HG03558 (cell line): ENCODE data around the gene POU2F3.

Experiments
- ATAC-seq: cut with Tn5 transposase; IDR thresholded peaks from one replicate; pipeline ENCODE4 v1.9.1; 2021; ENCODE audit warnings: moderate number of reproducible peaks; ENCODE audit not compliant: unreplicated experiment; ENCODE audit errors: extremely low read depth

The POU2F3 gene

GRCh38 chr11:120305286-120305685 lies 65.3 kb downstream of the POU2F3 start:
- ATAC-seq, result no peak

GRCh38 chr11:120306519-120307242 lies 66.7 kb downstream of the POU2F3 start:
- no peak for ATAC-seq

GRCh38 chr11:120307476-120307875 lies 67.5 kb downstream of the POU2F3 start:
- no peak for ATAC-seq

- ATAC-seq, result no peak
Measured at GRCh38 chr11:120308081-120308480, 68.1 kb downstream of the POU2F3 start.

GRCh38 chr11:120310870-120311269 lies 70.9 kb downstream of the POU2F3 start:
- ATAC-seq, result no peak

GRCh38 chr11:120314861-120315260 lies 74.9 kb downstream of the POU2F3 start:
- no peak for ATAC-seq

GRCh38 chr11:120316880-120317688 lies 77.1 kb downstream of the POU2F3 start:
- no peak for ATAC-seq

GRCh38 chr11:120317689-120318480 lies 77.9 kb downstream of the POU2F3 start:
- ATAC-seq, result no peak

GRCh38 chr11:120318906-120319305 lies 79.0 kb downstream of the POU2F3 start:
- ATAC-seq, result no peak

- no peak for ATAC-seq
Measured at GRCh38 chr11:120324932-120325810, 85.2 kb downstream of the POU2F3 start, which contains the start of gene TLCD5. Gene TLCD5, plus strand, starts transcription at chr11:120325299. Its CDS starts 2,143 bp downstream, at chr11:120327442.

- no peak for ATAC-seq
Measured at GRCh38 chr11:120326228-120326627, 86.3 kb downstream of the POU2F3 start.

- ATAC-seq, result no peak
Measured at GRCh38 chr11:120326845-120327281, 86.9 kb downstream of the POU2F3 start.

- no peak for ATAC-seq
Measured at GRCh38 chr11:120327311-120327710, 87.4 kb downstream of the POU2F3 start.

- no peak for ATAC-seq
Measured at GRCh38 chr11:120329556-120329955, 89.6 kb downstream of the POU2F3 start.

GRCh38 chr11:120330045-120330444 lies 90.1 kb downstream of the POU2F3 start:
- no peak for ATAC-seq

- no peak for ATAC-seq
Measured at GRCh38 chr11:120331301-120331996, 91.5 kb downstream of the POU2F3 start.

GRCh38 chr11:120332822-120333716 lies 93.1 kb downstream of the POU2F3 start:
- ATAC-seq, result no peak

GRCh38 chr11:120333801-120334200 lies 93.9 kb downstream of the POU2F3 start:
- ATAC-seq, result no peak
